Astrocyte (in vitro differentiated cells and primary cell): Measurements from ENCODE around the gene SNCA. TPM values are rescaled to one million over a fixed set of nuclear protein-coding genes. Genes with fewer than 3 reads are reported as not detected.
A peak's percentile ranks its signal among the peaks of the same experiment; 100 is the strongest.

ENCODE experiments used
- DNase-seq: peaks from one replicate; pipeline ENCODE4 v3.0.0-alpha.2; 2010; ENCODE audit warnings: low read depth
- FAIRE-seq: peaks from 2 replicates; lab custom pipeline; 2011; peaks lifted over from hg19 to GRCh38; lab: Jason Lieb, UNC
- H2AFZ ChIP-seq: 2 replicates; pipeline ENCODE4 v1.6.0; 2012; ENCODE audit warnings: low read depth, low read length, inconsistent platforms
- H3K27ac ChIP-seq: 2 replicates; pipeline ENCODE4 v1.5.1; 2011; ENCODE audit warnings: low read depth, low read length, inconsistent platforms
- H3K27me3 ChIP-seq: 2 replicates; pipeline ENCODE4 v1.6.0; 2011; ENCODE audit warnings: low read length, inconsistent platforms; ENCODE audit not compliant: insufficient read depth
- H3K36me3 ChIP-seq: 2 replicates; pipeline ENCODE4 v1.5.1; 2011; ENCODE audit warnings: low read length, inconsistent platforms; ENCODE audit not compliant: insufficient read depth
- H3K4me1 ChIP-seq: 2 replicates; pipeline ENCODE4 v1.5.1; 2011; ENCODE audit warnings: low read length, inconsistent platforms; ENCODE audit not compliant: insufficient read depth
- H3K4me2 ChIP-seq: 2 replicates; pipeline ENCODE4 v1.6.0; 2012; ENCODE audit warnings: low read length, inconsistent platforms
- H3K4me3 ChIP-seq: 2 replicates; pipeline ENCODE4 v1.5.1; 2011; ENCODE audit warnings: low read depth, mild to moderate bottlenecking, low read length, inconsistent platforms; ENCODE audit not compliant: insufficient read depth
- H3K79me2 ChIP-seq: 2 replicates; pipeline ENCODE4 v1.6.0; 2012; ENCODE audit warnings: mild to moderate bottlenecking, low read length, inconsistent platforms; ENCODE audit not compliant: insufficient read depth
- H3K9ac ChIP-seq: 2 replicates; pipeline ENCODE4 v1.6.0; 2012; ENCODE audit warnings: mild to moderate bottlenecking, low read length, inconsistent platforms
- H3K9me3 ChIP-seq: 2 replicates; pipeline ENCODE4 v1.5.1; 2012; ENCODE audit warnings: low read depth, mild to moderate bottlenecking, low read length, inconsistent platforms; ENCODE audit not compliant: insufficient read depth
- H4K20me1 ChIP-seq: 2 replicates; pipeline ENCODE4 v1.6.0; 2012; ENCODE audit warnings: low read length, inconsistent platforms; ENCODE audit not compliant: insufficient read depth
- H3K27ac Mint-ChIP-seq: one replicate; pipeline ENCODE4 v1.8.0; 2021; ENCODE audit warnings: mild to moderate bottlenecking, mixed read lengths; ENCODE audit not compliant: unreplicated experiment
- H3K27me3 Mint-ChIP-seq: one replicate; pipeline ENCODE4 v1.8.0; 2021; ENCODE audit warnings: low read depth, mixed read lengths; ENCODE audit not compliant: unreplicated experiment
- H3K36me3 Mint-ChIP-seq: one replicate; pipeline ENCODE4 v1.8.0; 2021; ENCODE audit warnings: low read depth, mixed read lengths; ENCODE audit not compliant: unreplicated experiment
- H3K4me1 Mint-ChIP-seq: one replicate; pipeline ENCODE4 v1.8.0; 2021; ENCODE audit warnings: low read depth, mixed read lengths; ENCODE audit not compliant: unreplicated experiment
- H3K4me3 Mint-ChIP-seq: one replicate; pipeline ENCODE4 v1.8.0; 2021; ENCODE audit warnings: mild to moderate bottlenecking, moderate library complexity, mixed read lengths; ENCODE audit not compliant: unreplicated experiment
- H3K9me3 Mint-ChIP-seq: one replicate; pipeline ENCODE4 v1.8.0; 2021; ENCODE audit warnings: mild to moderate bottlenecking, mixed read lengths; ENCODE audit not compliant: unreplicated experiment
- EZH2 ChIP-seq: IDR thresholded peaks from 2 replicates; pipeline ENCODE4 v1.6.1; 2012; ENCODE audit warnings: mild to moderate bottlenecking, low read length, inconsistent platforms; ENCODE audit not compliant: insufficient read depth
- total RNA-seq: library from RNA; stranded (reverse); gene quantifications from 2 replicates; pipeline ENCODE4 v1.2.1, GENCODE V29; 2021
- TF ChIP-seq, protein P1 (sequence below): IDR thresholded peaks from 2 replicates; pipeline ENCODE4 v1.5.1; 2011; ENCODE audit warnings: low read depth, mild to moderate bottlenecking, inconsistent platforms, low read length, moderate library complexity; ENCODE audit not compliant: insufficient read depth

The SNCA gene
- total RNA-seq, 1 donor from 2014 or later, result 27.3 TPM

DNA sequence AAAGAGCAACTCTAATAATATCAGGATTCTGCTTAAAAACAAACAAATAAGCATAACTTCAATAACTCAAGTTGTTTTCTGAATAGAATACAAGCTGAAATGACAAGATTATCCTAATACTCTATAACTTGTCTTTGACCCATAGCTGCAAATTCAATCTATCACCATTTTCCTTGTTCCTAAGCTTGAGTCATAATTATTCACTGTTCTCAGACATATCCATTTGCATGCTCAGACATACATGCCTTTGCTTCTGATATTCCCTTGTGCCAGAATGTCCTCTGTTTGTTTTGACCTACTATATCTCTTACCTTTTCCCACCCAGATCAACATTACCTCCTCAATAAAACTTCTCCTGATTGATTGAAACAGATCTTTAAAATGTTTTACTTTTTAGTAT, 109.7 kb downstream of the SNCA start:
- H3K4me1 Mint-ChIP-seq, result peaks cover 7% of the 10 kb centered on the region
- no peak overlapping the region for H3K4me3 Mint-ChIP-seq
- no peak for DNase-seq

DNA sequence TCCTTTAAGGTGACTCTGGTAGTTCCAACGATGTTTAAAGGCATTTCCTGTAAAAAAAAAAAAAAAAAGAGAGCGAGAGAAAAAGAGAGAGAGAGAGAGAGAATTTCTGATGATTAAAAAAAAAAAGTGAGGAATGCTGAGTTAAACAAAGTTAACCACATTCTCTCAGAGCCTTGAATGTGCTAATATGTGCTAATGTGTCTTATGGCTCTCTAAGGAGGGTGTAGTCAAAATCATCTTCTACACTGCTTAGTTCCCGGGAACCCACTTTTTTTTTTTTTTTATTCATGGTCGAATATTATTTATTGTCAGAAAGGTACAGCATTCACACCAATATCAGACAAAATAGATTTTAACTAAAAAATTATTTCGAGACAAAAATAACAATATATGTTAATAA, 111.7 kb downstream of the SNCA start:
- Histone ChIP-seq H3K79me2 (no peaks in the 10 kb centered on the region), H3K27ac (peak overlapping the region; percentile 69), H3K4me3 (no peak overlapping the region), H3K9me3 (no peaks in the 10 kb centered on the region), H3K4me1 (no peaks in the 10 kb centered on the region), H3K27me3 (no peaks in the 10 kb centered on the region), H3K36me3 (no peaks in the 10 kb centered on the region), H3K4me2 (peak overlapping the region; percentile 58), H2AFZ (no peak overlapping the region), H3K9ac (no peak overlapping the region), H4K20me1 (no peaks in the 10 kb centered on the region)
- FAIRE-seq (no peak), DNase-seq (peak; percentile 41)
- H3K27ac Mint-ChIP-seq, result peak overlapping the region; percentile 41
- H3K4me1 Mint-ChIP-seq, result peaks cover 7% of the 10 kb centered on the region
- no peaks in the 10 kb centered on the region for H3K9me3 Mint-ChIP-seq
- TF ChIP-seq EZH2, result no peak
- TF ChIP-seq, protein P1, sequence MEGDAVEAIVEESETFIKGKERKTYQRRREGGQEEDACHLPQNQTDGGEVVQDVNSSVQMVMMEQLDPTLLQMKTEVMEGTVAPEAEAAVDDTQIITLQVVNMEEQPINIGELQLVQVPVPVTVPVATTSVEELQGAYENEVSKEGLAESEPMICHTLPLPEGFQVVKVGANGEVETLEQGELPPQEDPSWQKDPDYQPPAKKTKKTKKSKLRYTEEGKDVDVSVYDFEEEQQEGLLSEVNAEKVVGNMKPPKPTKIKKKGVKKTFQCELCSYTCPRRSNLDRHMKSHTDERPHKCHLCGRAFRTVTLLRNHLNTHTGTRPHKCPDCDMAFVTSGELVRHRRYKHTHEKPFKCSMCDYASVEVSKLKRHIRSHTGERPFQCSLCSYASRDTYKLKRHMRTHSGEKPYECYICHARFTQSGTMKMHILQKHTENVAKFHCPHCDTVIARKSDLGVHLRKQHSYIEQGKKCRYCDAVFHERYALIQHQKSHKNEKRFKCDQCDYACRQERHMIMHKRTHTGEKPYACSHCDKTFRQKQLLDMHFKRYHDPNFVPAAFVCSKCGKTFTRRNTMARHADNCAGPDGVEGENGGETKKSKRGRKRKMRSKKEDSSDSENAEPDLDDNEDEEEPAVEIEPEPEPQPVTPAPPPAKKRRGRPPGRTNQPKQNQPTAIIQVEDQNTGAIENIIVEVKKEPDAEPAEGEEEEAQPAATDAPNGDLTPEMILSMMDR, result no peak
- H3K4me3 Mint-ChIP-seq, result no peak overlapping the region
- H3K36me3 Mint-ChIP-seq, result no peaks in the 10 kb centered on the region
- no peaks in the 10 kb centered on the region for H3K27me3 Mint-ChIP-seq

More for the DNA sequence above, 109.7 kb downstream of the SNCA start:
- Histone ChIP-seq H3K4me3 (no peak overlapping the region), H3K27ac (no peak overlapping the region), H2AFZ (no peak overlapping the region), H3K27me3 (no peaks in the 10 kb centered on the region), H4K20me1 (no peaks in the 10 kb centered on the region), H3K79me2 (no peaks in the 10 kb centered on the region), H3K9me3 (no peaks in the 10 kb centered on the region), H3K4me2 (no peak overlapping the region), H3K4me1 (no peaks in the 10 kb centered on the region), H3K9ac (no peak overlapping the region), H3K36me3 (no peaks in the 10 kb centered on the region)
- Mint-ChIP-seq H3K27ac (no peak overlapping the region), H3K36me3 (no peaks in the 10 kb centered on the region), H3K27me3 (no peaks in the 10 kb centered on the region), H3K9me3 (no peaks in the 10 kb centered on the region)
- TF ChIP-seq EZH2, result no peak
- TF ChIP-seq, protein P1, result no peak
- FAIRE-seq, result no peak

DNA sequence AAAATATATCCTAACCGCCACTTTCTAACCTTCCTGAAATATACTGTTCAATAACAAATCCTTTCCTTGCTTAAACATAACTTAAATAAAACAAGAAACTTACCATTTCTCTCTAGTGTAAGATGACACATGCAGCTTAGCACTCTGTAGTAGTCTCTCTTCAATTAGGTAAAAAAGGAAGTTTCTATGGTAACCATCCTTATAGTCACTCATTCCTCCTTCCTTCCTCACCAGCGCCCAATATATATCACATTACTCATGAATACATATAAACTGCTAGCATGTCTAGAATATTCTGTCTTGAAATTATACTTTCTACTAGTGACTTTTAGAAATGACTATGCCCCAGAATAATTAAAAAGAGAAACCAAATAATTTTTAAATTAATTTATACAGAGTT, 112.2 kb downstream of the SNCA start:
- no peak overlapping the region for H3K9ac ChIP-seq
- peaks cover 2% of the 10 kb centered on the region for H3K36me3 Mint-ChIP-seq
- no peaks in the 10 kb centered on the region for H3K36me3 ChIP-seq
- peak overlapping the region; percentile 69 for H3K27ac ChIP-seq
- H2AFZ ChIP-seq, result no peak overlapping the region
- peaks cover 3% of the 10 kb centered on the region for H3K9me3 Mint-ChIP-seq
- FAIRE-seq, result peak; percentile 17
- no peak for TF ChIP-seq EZH2
- TF ChIP-seq, protein P1, result no peak
- H3K9me3 ChIP-seq, result no peaks in the 10 kb centered on the region
- no peaks in the 10 kb centered on the region for H3K4me1 ChIP-seq
- peak; percentile 81 for DNase-seq
- no peak overlapping the region for H3K4me3 ChIP-seq
- no peaks in the 10 kb centered on the region for H3K27me3 Mint-ChIP-seq
- H3K4me3 Mint-ChIP-seq, result no peak overlapping the region
- peak overlapping the region; percentile 58 for H3K4me2 ChIP-seq
- peak overlapping the region; percentile 21 for H3K27ac Mint-ChIP-seq
- H3K4me1 Mint-ChIP-seq, result peaks cover 7% of the 10 kb centered on the region
- H3K79me2 ChIP-seq, result no peaks in the 10 kb centered on the region
- no peaks in the 10 kb centered on the region for H3K27me3 ChIP-seq
- no peaks in the 10 kb centered on the region for H4K20me1 ChIP-seq
